Measurements from ENCODE around the gene HOXD4. TPM values are rescaled to one million over a fixed set of nuclear protein-coding genes. Genes with fewer than 3 reads are reported as not detected.
A peak's percentile ranks its signal among the peaks of the same experiment; 100 is the strongest.

HOXD4 gene
- total and polyA plus RNA-seq, 4 donors, result 0.12 to 1.1 (median 0.48) TPM

- ATAC-seq (ENCODE audit: insufficient read depth, low FRiP score), result no peak
- Histone ChIP-seq H3K4me1 (ENCODE audit: control insufficient read depth in 5 of 5, insufficient read depth in 5 of 5, low read length in 5 of 5) (peaks cover 0 to 29% (median 0%) of the 10 kb centered on the region in 5 donors), H3K4me3 (no peak overlapping the region), H3K27ac (ENCODE audit: low read depth in 1 of 2, low read length in 1 of 2) (no peak overlapping the region), H3K36me3 (ENCODE audit: control insufficient read depth in 4 of 4, insufficient read depth in 4 of 4, low read length in 4 of 4) (no peaks in the 10 kb centered on the region), H3K9ac (ENCODE audit: insufficient read depth in 1 of 2, low read length in 2 of 2) (no peak overlapping the region), H3K27me3 (ENCODE audit: control insufficient read depth in 3 of 3, insufficient read depth in 3 of 3, low read length in 2 of 3) (peaks cover 18 to 95% (median 94%) of the 10 kb centered on the region in 3 donors), H3K9me3 (ENCODE audit: control insufficient read depth in 4 of 4, insufficient read depth in 3 of 4, low read length in 3 of 4) (peaks cover 0 to 24% (median 0%) of the 10 kb centered on the region in 4 donors)
- no peak for TF ChIP-seq CTCF (IDR thresholded peaks at IDR 0.05; ENCODE audit: control extremely low read depth, extremely low read depth)
- no peak for DNase-seq
- WGBS, 2 donors, result 7 to 15% methylated on average over 12 of the region's 12 CpGs
Observed at GRCh38 chr2:176163672-176164056, 12.3 kb downstream of the HOXD4 start.

- TF ChIP-seq CTCF (IDR thresholded peaks at IDR 0.05; ENCODE audit: control extremely low read depth, extremely low read depth), result no peak
- Histone ChIP-seq H3K9me3 (ENCODE audit: control insufficient read depth in 4 of 4, insufficient read depth in 3 of 4, low read length in 3 of 4) (peaks cover 0 to 23% (median 0%) of the 10 kb centered on the region in 4 donors), H3K27me3 (ENCODE audit: control insufficient read depth in 3 of 3, insufficient read depth in 3 of 3, low read length in 2 of 3) (peaks cover 22 to 97% (median 91%) of the 10 kb centered on the region in 3 donors), H3K27ac (ENCODE audit: low read depth in 1 of 2, low read length in 1 of 2) (no peak overlapping the region), H3K4me3 (no peak overlapping the region), H3K4me1 (ENCODE audit: control insufficient read depth in 5 of 5, insufficient read depth in 5 of 5, low read length in 5 of 5) (peaks cover 0 to 29% (median 0%) of the 10 kb centered on the region in 5 donors), H3K9ac (ENCODE audit: insufficient read depth in 1 of 2, low read length in 2 of 2) (no peak overlapping the region), H3K36me3 (ENCODE audit: control insufficient read depth in 4 of 4, insufficient read depth in 4 of 4, low read length in 4 of 4) (no peaks in the 10 kb centered on the region)
- DNase-seq (no peak), ATAC-seq (ENCODE audit: insufficient read depth, low FRiP score) (no peak)
- 11 to 19% methylated on average over 13 of the region's 13 CpGs for WGBS, 2 donors
Observed at GRCh38 chr2:176164201-176164600, 12.9 kb downstream of the HOXD4 start.

GRCh38 chr2:176164611-176165369 lies 13.4 kb downstream of the HOXD4 start:
- no peak overlapping the region for H3K27ac ChIP-seq (ENCODE audit: low read depth in 1 of 2, low read length in 1 of 2)
- no peak overlapping the region for H3K9ac ChIP-seq (ENCODE audit: insufficient read depth in 1 of 2, low read length in 2 of 2)
- WGBS, 2 donors, result 4 to 11% methylated on average over 51 to 52 of the region's 52 CpGs
- no peak overlapping the region for H3K4me3 ChIP-seq
- H3K27me3 ChIP-seq (ENCODE audit: control insufficient read depth in 3 of 3, insufficient read depth in 3 of 3, low read length in 2 of 3), result peaks cover 23 to 98% (median 90%) of the 10 kb centered on the region in 3 donors
- DNase-seq (peak in 2 of 3 donors; percentile 14 to 44), ATAC-seq (ENCODE audit: insufficient read depth, low FRiP score) (no peak)
- H3K36me3 ChIP-seq (ENCODE audit: control insufficient read depth in 4 of 4, insufficient read depth in 4 of 4, low read length in 4 of 4), result no peaks in the 10 kb centered on the region
- H3K9me3 ChIP-seq (ENCODE audit: control insufficient read depth in 4 of 4, insufficient read depth in 3 of 4, low read length in 3 of 4), result peaks cover 0 to 19% (median 0%) of the 10 kb centered on the region in 4 donors
- peaks cover 0 to 24% (median 0%) of the 10 kb centered on the region in 5 donors for H3K4me1 ChIP-seq (ENCODE audit: control insufficient read depth in 5 of 5, insufficient read depth in 5 of 5, low read length in 5 of 5)
- TF ChIP-seq CTCF (IDR thresholded peaks at IDR 0.05; ENCODE audit: control extremely low read depth, extremely low read depth), result no peak
